OCI-LY1 (cell line): Measurements from ENCODE around the gene KCNMA1.

Source experiments
- H2AFZ ChIP-seq: fragments of 200-600 bp; sonication (generic), shearing (Covaris generic); 2 replicates; pipeline ENCODE4 v1.6.0; 2014; ENCODE audit warnings: antibody characterized with exemption, mild to moderate bottlenecking, low read length
- H3F3A ChIP-seq: fragments of 200-600 bp; sonication (generic), shearing (Covaris generic); 2 replicates; pipeline ENCODE4 v1.6.0; 2014; ENCODE audit warnings: mild to moderate bottlenecking, antibody characterized with exemption, low read length, moderate library complexity; ENCODE audit not compliant: insufficient read depth
- H3K27ac ChIP-seq: fragments of 200-600 bp; sonication (generic); 2 replicates; pipeline ENCODE4 v1.5.1; 2014; ENCODE audit warnings: low read length, mixed run types, mild to moderate bottlenecking, low read depth; ENCODE audit not compliant: poor library complexity, severe bottlenecking
- H3K27me3 ChIP-seq: fragments of 200-600 bp; sonication (generic); 2 replicates; pipeline ENCODE4 v1.6.0; 2014; ENCODE audit warnings: antibody characterized with exemption, mild to moderate bottlenecking, low read length, moderate library complexity; ENCODE audit not compliant: insufficient read depth
- H3K36me3 ChIP-seq: fragments of 200-600 bp; sonication (generic); 2 replicates; pipeline ENCODE4 v1.6.1; 2014; ENCODE audit warnings: mild to moderate bottlenecking, antibody characterized with exemption, low read length, moderate library complexity, mixed read lengths; ENCODE audit not compliant: insufficient read depth
- H3K4me1 ChIP-seq: fragments of 200-600 bp; sonication (generic); 2 replicates; pipeline ENCODE4 v1.5.1; 2014; ENCODE audit warnings: mild to moderate bottlenecking, low read length, moderate library complexity; ENCODE audit not compliant: insufficient read depth, severe bottlenecking
- H3K4me2 ChIP-seq: fragments of 200-600 bp; sonication (generic), shearing (Covaris generic); 2 replicates; pipeline ENCODE4 v1.6.1; 2014; ENCODE audit warnings: low read length
- H3K4me3 ChIP-seq: fragments of 200-600 bp; sonication (generic); 2 replicates; pipeline ENCODE4 v1.5.1; 2014; ENCODE audit warnings: low read length, low read depth, mild to moderate bottlenecking, mixed read lengths; ENCODE audit not compliant: poor library complexity, severe bottlenecking
- H3K79me2 ChIP-seq: fragments of 200-600 bp; shearing (Covaris generic); 2 replicates; pipeline ENCODE4 v1.6.1; 2016; ENCODE audit warnings: mixed run types, low read length, mixed read lengths; ENCODE audit not compliant: insufficient read depth
- H3K9ac ChIP-seq: fragments of 200-600 bp; sonication (generic), shearing (Covaris generic); 2 replicates; pipeline ENCODE4 v1.6.1; 2014; ENCODE audit warnings: mild to moderate bottlenecking, low read length, mixed read lengths
- H3K9me2 ChIP-seq: fragments of 200-600 bp; sonication (generic), shearing (Covaris generic); 2 replicates; pipeline ENCODE4 v1.6.1; 2014; ENCODE audit warnings: low read depth, mild to moderate bottlenecking, low read length, mixed read lengths
- H3K9me3 ChIP-seq: fragments of 200-600 bp; shearing (Covaris generic); 2 replicates; pipeline ENCODE4 v1.6.1; 2014; ENCODE audit warnings: low read length, mixed read lengths
- H4K20me1 ChIP-seq: fragments of 200-600 bp; sonication (generic), shearing (Covaris generic); 2 replicates; pipeline ENCODE4 v1.6.0; 2016; ENCODE audit warnings: mild to moderate bottlenecking, low read length; ENCODE audit not compliant: insufficient read depth
- EZH2 ChIP-seq: fragments of 200-600 bp; sonication (generic), shearing (Covaris generic); IDR thresholded peaks from 2 replicates; pipeline ENCODE4 v1.8.0; 2017; ENCODE audit warnings: borderline replicate concordance, mixed run types, mild to moderate bottlenecking, antibody characterized with exemption, low read length, moderate library complexity, mixed read lengths
- TF ChIP-seq, protein P1 (sequence below): fragments of 200-600 bp; sonication (generic), shearing (Covaris generic); IDR thresholded peaks from 2 replicates; pipeline ENCODE4 v1.5.1; 2017; ENCODE audit warnings: mild to moderate bottlenecking, antibody characterized with exemption, low read length, moderate library complexity, mixed read lengths

KCNMA1 gene

DNA sequence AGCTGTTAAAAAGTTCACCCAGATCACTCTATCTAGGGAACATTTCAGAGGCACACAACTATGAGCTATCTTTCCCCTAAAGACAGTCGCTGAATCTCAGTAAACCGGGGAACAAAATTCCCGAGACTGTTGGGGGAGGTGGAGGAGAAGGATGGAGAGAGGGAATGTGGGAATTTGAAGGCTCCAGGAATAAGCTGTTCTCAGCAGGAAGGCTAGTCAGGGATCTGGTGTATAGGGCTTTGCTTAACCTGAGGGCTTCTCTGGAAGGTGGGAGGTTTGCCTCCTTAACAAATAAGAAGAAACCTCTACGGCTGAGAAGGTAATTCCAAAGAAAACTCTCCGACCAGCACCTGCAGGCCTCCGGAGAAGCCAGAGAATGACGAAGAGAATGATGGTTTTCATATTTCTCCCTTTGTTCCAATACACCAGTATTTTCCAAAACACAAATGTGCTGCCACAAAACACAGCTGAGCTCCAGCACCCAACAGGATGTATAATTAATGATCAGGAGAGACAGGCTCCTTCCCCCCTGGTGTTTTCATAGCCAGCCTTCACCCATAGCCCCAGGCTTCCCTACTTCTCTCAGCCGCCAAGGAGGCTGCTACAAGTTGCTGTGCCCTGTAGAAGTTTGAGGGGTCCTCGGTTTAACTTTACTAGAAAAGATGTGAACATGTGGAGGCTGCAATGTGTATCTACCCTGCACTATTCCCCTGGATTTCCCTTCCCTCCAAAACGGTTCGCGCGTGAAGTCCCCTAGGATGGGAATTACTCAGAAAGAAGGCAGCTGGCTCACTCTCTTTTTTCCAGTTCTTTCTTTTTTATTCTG, 2.0 kb downstream of the KCNMA1 start:
- H3K9me3 ChIP-seq: no peaks in the 10 kb centered on the region
- H3F3A ChIP-seq: no peaks in the 10 kb centered on the region
- H3K27me3 ChIP-seq: no peaks in the 10 kb centered on the region
- H3K9ac ChIP-seq: no peak overlapping the region
- no peak for TF ChIP-seq EZH2
- TF ChIP-seq, protein P1, sequence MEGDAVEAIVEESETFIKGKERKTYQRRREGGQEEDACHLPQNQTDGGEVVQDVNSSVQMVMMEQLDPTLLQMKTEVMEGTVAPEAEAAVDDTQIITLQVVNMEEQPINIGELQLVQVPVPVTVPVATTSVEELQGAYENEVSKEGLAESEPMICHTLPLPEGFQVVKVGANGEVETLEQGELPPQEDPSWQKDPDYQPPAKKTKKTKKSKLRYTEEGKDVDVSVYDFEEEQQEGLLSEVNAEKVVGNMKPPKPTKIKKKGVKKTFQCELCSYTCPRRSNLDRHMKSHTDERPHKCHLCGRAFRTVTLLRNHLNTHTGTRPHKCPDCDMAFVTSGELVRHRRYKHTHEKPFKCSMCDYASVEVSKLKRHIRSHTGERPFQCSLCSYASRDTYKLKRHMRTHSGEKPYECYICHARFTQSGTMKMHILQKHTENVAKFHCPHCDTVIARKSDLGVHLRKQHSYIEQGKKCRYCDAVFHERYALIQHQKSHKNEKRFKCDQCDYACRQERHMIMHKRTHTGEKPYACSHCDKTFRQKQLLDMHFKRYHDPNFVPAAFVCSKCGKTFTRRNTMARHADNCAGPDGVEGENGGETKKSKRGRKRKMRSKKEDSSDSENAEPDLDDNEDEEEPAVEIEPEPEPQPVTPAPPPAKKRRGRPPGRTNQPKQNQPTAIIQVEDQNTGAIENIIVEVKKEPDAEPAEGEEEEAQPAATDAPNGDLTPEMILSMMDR: no peak
- no peaks in the 10 kb centered on the region for H3K9me2 ChIP-seq
- H3K36me3 ChIP-seq: no peaks in the 10 kb centered on the region
- no peak overlapping the region for H3K4me3 ChIP-seq
- H4K20me1 ChIP-seq: no peaks in the 10 kb centered on the region
- no peak overlapping the region for H2AFZ ChIP-seq
- no peak overlapping the region for H3K4me2 ChIP-seq
- H3K27ac ChIP-seq: no peak overlapping the region
- no peaks in the 10 kb centered on the region for H3K79me2 ChIP-seq
- no peaks in the 10 kb centered on the region for H3K4me1 ChIP-seq

DNA sequence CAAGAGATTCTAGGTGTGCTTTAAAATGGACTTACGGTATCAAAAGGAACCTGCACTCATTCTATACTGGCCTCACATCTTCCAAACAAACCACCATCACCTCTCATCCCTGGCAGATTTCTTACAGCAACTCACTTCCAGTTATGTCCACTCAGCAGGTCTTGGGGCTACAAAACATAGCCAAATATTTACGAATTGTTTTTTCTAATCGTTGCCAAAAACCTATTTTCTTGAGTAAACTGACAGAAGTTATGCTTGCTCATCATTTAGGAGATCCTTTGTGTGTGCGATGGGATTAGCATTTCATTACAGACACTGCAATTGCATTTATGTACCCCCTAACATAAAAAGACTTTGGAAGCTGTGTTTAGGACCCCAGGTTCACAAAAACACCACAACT, 2.7 kb downstream of the KCNMA1 start:
- TF ChIP-seq EZH2: no peak
- TF ChIP-seq, protein P1: no peak
- H4K20me1 ChIP-seq: no peaks in the 10 kb centered on the region
- no peak overlapping the region for H3K4me2 ChIP-seq
- H3F3A ChIP-seq: no peaks in the 10 kb centered on the region
- H3K4me3 ChIP-seq: no peak overlapping the region
- H3K9ac ChIP-seq: no peak overlapping the region
- no peaks in the 10 kb centered on the region for H3K36me3 ChIP-seq
- no peaks in the 10 kb centered on the region for H3K79me2 ChIP-seq
- no peaks in the 10 kb centered on the region for H3K4me1 ChIP-seq
- no peaks in the 10 kb centered on the region for H3K9me2 ChIP-seq
- H3K27me3 ChIP-seq: no peaks in the 10 kb centered on the region
- no peak overlapping the region for H2AFZ ChIP-seq
- H3K9me3 ChIP-seq: no peaks in the 10 kb centered on the region
- H3K27ac ChIP-seq: no peak overlapping the region

DNA sequence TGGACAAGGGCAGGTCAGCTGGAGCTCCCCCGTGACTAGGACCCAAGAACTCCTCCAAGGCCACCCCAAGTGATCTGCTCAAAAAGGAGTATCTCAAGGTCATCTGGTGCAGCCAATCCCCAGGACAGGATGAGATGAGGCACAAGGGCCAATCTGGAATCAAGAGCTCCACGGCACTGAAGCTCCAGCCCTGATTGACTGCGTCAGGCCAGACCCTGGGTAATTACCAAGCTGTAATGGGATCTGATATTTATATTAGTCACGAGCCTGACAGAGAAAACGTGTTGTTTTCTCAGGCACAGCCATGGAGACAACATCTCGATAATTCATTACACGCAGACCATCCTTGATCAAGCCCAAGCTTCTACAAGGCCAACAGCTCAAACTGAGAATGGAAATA, 4.2 kb downstream of the KCNMA1 start:
- Histone ChIP-seq H3K9me2 (no peaks in the 10 kb centered on the region), H3K9me3 (no peaks in the 10 kb centered on the region), H3K9ac (no peak overlapping the region), H2AFZ (no peak overlapping the region), H3F3A (no peaks in the 10 kb centered on the region), H3K79me2 (no peaks in the 10 kb centered on the region), H4K20me1 (no peaks in the 10 kb centered on the region), H3K4me1 (no peaks in the 10 kb centered on the region), H3K36me3 (no peaks in the 10 kb centered on the region), H3K4me2 (no peak overlapping the region), H3K4me3 (no peak overlapping the region), H3K27ac (no peak overlapping the region), H3K27me3 (no peaks in the 10 kb centered on the region)
- TF ChIP-seq EZH2: no peak
- TF ChIP-seq, protein P1: no peak
